ENCODE results near the gene TRIM7.

TRIM7 gene

GRCh38 chr5:181204826-181205760 is at the start of gene TRIM7:
TRIM7 (minus strand) TSS chr5:181205196; CDS start chr5:181205110, 86 bp downstream.
- DNase-seq = no peak

- DNase-seq = no peak
Observed at GRCh38 chr5:181248277-181248676, 43.3 kb upstream of the TRIM7 start.

GRCh38 chr5:181246276-181247049 is 41.5 kb upstream of the TRIM7 start:
- DNase-seq = no peak

- no peak for DNase-seq
Observed at GRCh38 chr5:181245427-181246275, 40.7 kb upstream of the TRIM7 start.

GRCh38 chr5:181243564-181244343 is 38.8 kb upstream of the TRIM7 start, which contains the start of gene RACK1:
RACK1 (minus strand) TSS chr5:181243906; CDS start chr5:181243800, 106 bp downstream.
- no peak for DNase-seq

- no peak for DNase-seq
Observed at GRCh38 chr5:181243018-181243563, 38.1 kb upstream of the TRIM7 start.

GRCh38 chr5:181242031-181242451 is 37.0 kb upstream of the TRIM7 start:
- DNase-seq = no peak

- no peak for DNase-seq
Observed at GRCh38 chr5:181241393-181241975, 36.5 kb upstream of the TRIM7 start.

GRCh38 chr5:181239062-181239663 is 34.2 kb upstream of the TRIM7 start:
- no peak for DNase-seq

GRCh38 chr5:181237729-181238385 is 32.9 kb upstream of the TRIM7 start:
- DNase-seq = no peak

GRCh38 chr5:181236954-181237641 is 32.1 kb upstream of the TRIM7 start:
- no peak for DNase-seq

GRCh38 chr5:181236471-181236870 is 31.5 kb upstream of the TRIM7 start:
- DNase-seq = no peak

- no peak for DNase-seq
Observed at GRCh38 chr5:181235689-181236366, 30.8 kb upstream of the TRIM7 start.

GRCh38 chr5:181235323-181235688 is 30.3 kb upstream of the TRIM7 start:
- no peak for DNase-seq

GRCh38 chr5:181234455-181235306 is 29.7 kb upstream of the TRIM7 start:
- DNase-seq = no peak

- DNase-seq = no peak
Observed at GRCh38 chr5:181233801-181234454, 28.9 kb upstream of the TRIM7 start.

GRCh38 chr5:181233088-181233800 is 28.2 kb upstream of the TRIM7 start:
- DNase-seq = no peak

Data from NCI-H146 (cell line).